HL-60 (cell line): ENCODE measurements around the gene FGFBP1.

Source experiments
- DNase-seq, 2 experiments: peaks; one replicate each; pipeline ENCODE4 v3.0.0-alpha.2; 2010 to 2020; ENCODE audit warnings: low read depth in 1 of 2, low spot score in 1 of 2
- H3K27ac ChIP-seq: fragments of 250-450 bp; sonication (Bioruptor Pico); replicated peaks from 2 replicates; pipeline ENCODE4 v1.5.1; 2020; ENCODE audit warnings: mild to moderate bottlenecking, moderate library complexity
- H3K27me3 ChIP-seq: fragments of 250-450 bp; sonication (Bioruptor Pico); 2 replicates; pipeline ENCODE4 v1.5.1; 2021; ENCODE audit warnings: mild to moderate bottlenecking, moderate library complexity; ENCODE audit not compliant: insufficient read depth, poor library complexity, severe bottlenecking
- H3K4me3 ChIP-seq: replicated peaks from 2 replicates; pipeline ENCODE4 v1.5.1; 2011; ENCODE audit warnings: mild to moderate bottlenecking, control low read depth, low read length; ENCODE audit not compliant: insufficient read depth
- CTCF ChIP-seq: IDR thresholded peaks from one replicate; pipeline ENCODE4 v1.5.1; 2011; ENCODE audit warnings: low read length, control low read depth, inconsistent platforms; ENCODE audit not compliant: insufficient read depth
- GABPA ChIP-seq: IDR thresholded peaks from 2 replicates; pipeline ENCODE4 v1.6.1; 2012; ENCODE audit warnings: low read depth
- POLR2AphosphoS5 ChIP-seq: IDR thresholded peaks from 2 replicates; pipeline ENCODE4 v1.6.1; 2012; ENCODE audit warnings: low read depth
- REST ChIP-seq: IDR thresholded peaks from 2 replicates; pipeline ENCODE4 v1.6.1; 2012; ENCODE audit warnings: low read depth; ENCODE audit not compliant: insufficient replicate concordance
- SPI1 ChIP-seq: IDR thresholded peaks from 2 replicates; pipeline ENCODE4 v1.6.1; 2012; ENCODE audit warnings: low read depth, mild to moderate bottlenecking, borderline replicate concordance

The FGFBP1 gene

GRCh38 chr4:15897577-15897976, 41.0 kb downstream of the FGFBP1 start:
- DNase-seq, result no peak
- H3K27me3 ChIP-seq, result no peaks in the 10 kb centered on the region
- H3K27ac ChIP-seq, result no peak overlapping the region
- no peak for TF ChIP-seq GABPA
- no peak overlapping the region for H3K4me3 ChIP-seq

GRCh38 chr4:15894921-15895916, 43.3 kb downstream of the FGFBP1 start:
- no peak for DNase-seq
- no peak overlapping the region for H3K27ac ChIP-seq
- no peak for TF ChIP-seq GABPA
- no peak for TF ChIP-seq CTCF
- no peak for TF ChIP-seq POLR2AphosphoS5
- no peak for TF ChIP-seq REST
- TF ChIP-seq SPI1, result 0 out of 2 replicates have a peak, but pooled peaks have one; percentile 4

GRCh38 chr4:15894393-15894792, 44.1 kb downstream of the FGFBP1 start:
- DNase-seq, result no peak
- Histone ChIP-seq H3K4me3 (no peak overlapping the region), H3K27ac (no peak overlapping the region), H3K27me3 (no peaks in the 10 kb centered on the region)
- TF ChIP-seq CTCF, result no peak
- TF ChIP-seq SPI1, result no peak
- TF ChIP-seq REST, result no peak
- TF ChIP-seq POLR2AphosphoS5, result no peak
- no peak for TF ChIP-seq GABPA

More at GRCh38 chr4:15894921-15895916, 43.3 kb downstream of the FGFBP1 start:
- Histone ChIP-seq H3K4me3 (no peak overlapping the region), H3K27me3 (no peaks in the 10 kb centered on the region)

- DNase-seq, result no peak
Measured at GRCh38 chr4:15893962-15894361, 44.6 kb downstream of the FGFBP1 start.

More at GRCh38 chr4:15893962-15894361, 44.6 kb downstream of the FGFBP1 start:
- no peak overlapping the region for H3K27ac ChIP-seq
- no peaks in the 10 kb centered on the region for H3K27me3 ChIP-seq
- TF ChIP-seq SPI1, result no peak
- H3K4me3 ChIP-seq, result no peak overlapping the region
